AG10803 (cell line): ENCODE data around the gene CLCN1.
A peak's percentile ranks its signal among the peaks of the same experiment; 100 is the strongest.
"Not testable (repeated sequence)": the region's sequence is repeated elsewhere in the genome, so short reads cannot be mapped to it uniquely, and the experiment has no call there.

Experiments
- DNase-seq: peaks from one replicate; pipeline ENCODE4 v3.0.0; 2010; ENCODE audit warnings: low read depth
- H3K4me3 ChIP-seq: 2 replicates; pipeline ENCODE4 v1.5.1; 2011; ENCODE audit warnings: mild to moderate bottlenecking, low read length, control low read depth
- TF ChIP-seq, protein P1 (sequence below): conservative IDR thresholded peaks from 2 replicates; pipeline ENCODE4 v1.5.1; 2011; ENCODE audit warnings: mild to moderate bottlenecking, low read length, control low read depth, inconsistent platforms

CLCN1 gene

DNA sequence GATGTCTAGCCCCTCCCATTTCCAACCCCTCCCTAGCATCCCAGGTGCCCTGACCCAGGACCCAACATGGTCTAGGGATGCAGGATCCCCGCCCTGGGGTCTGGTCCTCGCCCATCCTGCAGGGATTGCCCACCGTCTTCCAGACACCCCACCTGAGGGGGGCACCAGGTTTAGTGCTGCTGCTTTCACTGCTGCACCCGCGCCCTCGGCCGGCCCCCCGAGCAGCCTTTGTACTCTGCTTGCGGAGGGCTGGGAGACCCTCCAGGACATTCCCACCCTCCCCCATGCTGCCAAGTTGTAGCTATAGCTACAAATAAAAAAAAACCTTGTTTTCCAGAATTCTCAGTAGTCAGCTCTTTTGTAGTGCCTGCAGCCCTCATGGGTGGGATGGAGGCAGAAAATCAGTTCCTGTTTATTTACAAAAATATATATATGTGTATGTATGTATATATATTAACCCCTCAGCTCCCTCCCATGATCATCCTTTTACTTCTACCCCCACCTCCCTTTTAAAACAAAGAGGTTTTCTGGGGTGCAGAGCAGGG lies 74.9 kb downstream of the CLCN1 start:
- TF ChIP-seq, protein P1, sequence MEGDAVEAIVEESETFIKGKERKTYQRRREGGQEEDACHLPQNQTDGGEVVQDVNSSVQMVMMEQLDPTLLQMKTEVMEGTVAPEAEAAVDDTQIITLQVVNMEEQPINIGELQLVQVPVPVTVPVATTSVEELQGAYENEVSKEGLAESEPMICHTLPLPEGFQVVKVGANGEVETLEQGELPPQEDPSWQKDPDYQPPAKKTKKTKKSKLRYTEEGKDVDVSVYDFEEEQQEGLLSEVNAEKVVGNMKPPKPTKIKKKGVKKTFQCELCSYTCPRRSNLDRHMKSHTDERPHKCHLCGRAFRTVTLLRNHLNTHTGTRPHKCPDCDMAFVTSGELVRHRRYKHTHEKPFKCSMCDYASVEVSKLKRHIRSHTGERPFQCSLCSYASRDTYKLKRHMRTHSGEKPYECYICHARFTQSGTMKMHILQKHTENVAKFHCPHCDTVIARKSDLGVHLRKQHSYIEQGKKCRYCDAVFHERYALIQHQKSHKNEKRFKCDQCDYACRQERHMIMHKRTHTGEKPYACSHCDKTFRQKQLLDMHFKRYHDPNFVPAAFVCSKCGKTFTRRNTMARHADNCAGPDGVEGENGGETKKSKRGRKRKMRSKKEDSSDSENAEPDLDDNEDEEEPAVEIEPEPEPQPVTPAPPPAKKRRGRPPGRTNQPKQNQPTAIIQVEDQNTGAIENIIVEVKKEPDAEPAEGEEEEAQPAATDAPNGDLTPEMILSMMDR, result no peak
- no peak for DNase-seq
- no peak overlapping the region for H3K4me3 ChIP-seq

DNA sequence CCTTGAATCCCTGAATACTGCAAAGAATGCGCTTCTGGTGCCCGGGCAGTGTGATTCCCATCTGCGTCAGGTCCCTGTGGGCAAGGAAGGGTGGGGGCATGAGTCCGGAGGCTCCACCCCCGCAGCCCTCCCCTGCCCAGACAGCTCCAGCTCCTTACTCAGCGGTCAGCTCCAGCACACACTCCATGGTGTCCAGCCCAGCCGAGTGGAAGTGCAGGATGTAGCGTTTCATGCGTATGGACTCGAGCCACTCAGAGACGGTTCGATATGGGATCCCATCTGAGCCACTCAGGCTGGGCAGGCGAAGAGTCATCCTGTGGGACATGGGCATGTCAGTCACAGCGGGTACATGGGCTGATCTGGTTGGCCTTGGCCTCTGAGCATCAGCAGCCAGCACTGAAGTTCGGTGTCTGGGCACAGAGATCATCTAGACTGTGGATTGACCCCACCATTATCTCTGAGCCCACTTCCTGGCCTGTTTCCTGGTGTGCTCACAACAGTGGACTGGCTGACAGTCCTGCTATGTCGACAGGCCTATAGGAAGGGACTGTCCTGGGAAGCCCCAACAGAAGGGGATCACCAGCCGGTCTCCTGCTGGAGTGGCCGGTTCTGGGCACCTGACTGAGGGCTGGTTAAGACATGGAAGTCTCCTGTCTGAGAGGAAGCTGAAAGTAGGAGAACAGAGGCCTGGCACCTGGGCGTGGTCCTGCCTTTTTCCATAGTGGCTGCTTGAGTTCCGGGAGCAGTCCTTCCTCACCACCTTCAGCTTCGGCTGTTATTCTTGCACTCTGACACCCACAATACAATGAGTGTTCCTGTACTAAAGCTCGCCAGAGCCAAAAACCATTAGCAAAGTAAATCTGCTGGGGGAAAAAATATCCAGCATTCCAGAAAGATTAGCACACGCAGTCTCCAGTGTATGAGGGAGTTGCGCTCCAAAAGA lies 75.8 kb downstream of the CLCN1 start:
- TF ChIP-seq, protein P1, result no peak
- H3K4me3 ChIP-seq, result no peak overlapping the region
- DNase-seq, result peak; percentile 83

DNA sequence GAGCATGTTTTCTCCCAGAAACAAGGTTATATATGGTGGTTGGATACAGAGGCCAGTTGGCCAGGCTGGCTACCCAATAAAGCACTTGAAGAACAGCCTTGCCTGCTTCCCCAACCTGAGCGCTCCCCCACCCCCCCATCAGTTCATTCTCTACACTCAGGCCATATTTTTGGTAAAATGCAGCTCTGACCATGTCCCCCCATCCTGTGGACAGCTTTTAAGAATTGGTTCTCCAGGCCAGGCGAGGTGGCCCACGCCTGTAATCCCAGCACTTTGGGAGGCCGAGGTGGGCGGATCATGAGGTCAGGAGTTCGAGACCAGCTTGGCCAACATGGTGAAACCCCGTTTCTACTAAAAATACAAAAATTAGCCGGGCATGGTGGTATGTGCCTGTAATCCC lies 76.5 kb downstream of the CLCN1 start:
- not testable (repeated sequence) for DNase-seq, H3K4me3 ChIP-seq

DNA sequence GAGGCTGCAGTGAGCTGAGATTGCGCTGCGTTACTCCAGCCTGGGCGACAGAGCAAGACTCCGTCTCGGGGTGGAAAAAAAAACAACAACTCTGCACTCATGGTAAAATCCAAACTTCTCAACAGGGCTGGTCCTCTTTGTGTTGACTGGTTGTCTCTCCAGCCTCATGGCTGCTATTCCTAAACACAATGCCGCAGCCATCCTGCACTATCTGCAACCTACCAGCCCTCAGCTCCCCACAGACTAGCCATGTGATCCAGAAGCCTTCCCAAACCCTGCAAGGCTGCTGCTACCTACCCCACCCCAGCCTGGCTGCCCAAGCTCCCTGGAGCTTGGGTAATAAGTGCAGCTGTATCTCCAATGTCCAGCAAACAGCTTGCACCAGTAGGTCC lies 77.0 kb downstream of the CLCN1 start:
- H3K4me3 ChIP-seq, result no peak overlapping the region
- DNase-seq, result no peak
- TF ChIP-seq, protein P1, result no peak

DNA sequence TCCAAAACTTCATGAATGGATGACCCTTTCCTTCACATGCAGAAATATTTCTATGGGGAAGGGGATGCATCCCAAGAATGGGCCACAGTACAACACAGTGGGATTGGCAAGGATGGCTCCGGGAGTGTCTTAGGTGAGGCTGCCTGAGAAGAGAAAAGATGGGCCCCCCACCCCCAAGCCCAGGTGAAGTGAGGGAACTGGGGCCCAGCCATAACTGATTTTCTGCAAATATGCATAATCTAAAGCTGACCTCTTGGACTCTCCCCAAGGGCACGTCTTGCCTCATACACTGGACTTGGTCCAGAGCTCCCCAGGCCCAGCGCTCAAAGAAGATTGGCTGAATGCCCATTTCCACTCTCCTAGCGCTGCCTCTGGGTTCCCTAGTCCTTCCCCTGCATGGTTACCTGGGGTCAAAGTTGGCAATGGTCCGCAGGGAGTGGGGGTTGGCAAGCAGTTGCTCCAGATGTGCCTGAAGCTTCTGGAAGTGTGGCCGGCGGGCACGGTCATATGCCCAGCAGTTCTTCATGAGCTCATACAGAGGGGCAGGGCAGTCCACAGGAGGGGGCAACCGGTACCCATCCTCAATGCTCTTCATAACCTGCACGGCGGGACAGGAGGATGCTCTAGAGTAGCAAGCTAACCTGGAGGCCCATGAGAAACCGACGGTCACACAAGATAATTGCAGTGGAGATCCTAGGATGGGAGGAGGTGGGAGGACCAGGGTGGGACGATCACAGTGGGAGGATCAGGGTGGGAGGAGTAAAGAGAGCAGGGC lies 77.5 kb downstream of the CLCN1 start:
- H3K4me3 ChIP-seq, result no peak overlapping the region
- TF ChIP-seq, protein P1, result no peak
- no peak for DNase-seq

DNA sequence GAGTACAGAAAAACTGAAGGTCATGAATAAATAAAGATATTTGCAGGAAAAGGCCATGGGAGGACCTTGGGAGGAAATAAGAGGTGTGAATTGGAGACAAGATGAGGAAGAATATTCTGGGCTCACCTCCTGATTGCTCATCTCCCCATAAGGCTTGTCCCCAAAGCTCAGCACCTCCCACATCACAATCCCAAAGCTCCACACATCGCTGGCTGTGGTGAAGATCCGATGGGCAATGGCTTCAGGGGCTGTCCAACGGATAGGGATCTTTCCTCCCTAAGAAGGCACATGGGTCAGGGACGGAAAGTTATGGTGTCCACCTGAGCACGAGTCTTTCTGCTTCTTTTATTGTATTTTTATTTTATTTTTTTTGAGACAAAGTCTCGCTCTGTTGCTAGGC lies 78.2 kb downstream of the CLCN1 start:
- TF ChIP-seq, protein P1, result no peak
- DNase-seq, result no peak
- H3K4me3 ChIP-seq, result no peak overlapping the region

DNA sequence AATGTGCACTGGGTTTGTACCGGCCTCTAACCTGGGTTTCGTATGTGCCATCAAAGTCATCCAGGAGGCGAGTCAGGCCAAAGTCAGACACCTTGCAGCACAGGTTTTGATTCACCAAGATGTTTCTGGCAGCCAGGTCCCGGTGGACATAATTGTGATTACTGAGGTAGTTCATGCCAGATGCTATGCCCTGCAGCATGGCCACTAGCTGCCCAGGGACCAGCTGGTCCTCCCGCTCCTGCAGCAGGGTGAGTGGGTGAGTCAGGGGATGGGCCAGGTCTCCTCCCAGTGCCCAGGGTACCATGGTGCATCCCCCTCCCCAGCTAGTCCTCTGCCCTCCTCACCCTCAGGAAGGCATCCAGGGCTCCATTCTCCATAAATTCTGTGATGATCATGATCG lies 78.9 kb downstream of the CLCN1 start:
- TF ChIP-seq, protein P1, result no peak
- no peak overlapping the region for H3K4me3 ChIP-seq

More for the DNA sequence above, 78.9 kb downstream of the CLCN1 start:
- no peak for DNase-seq
